Stimulated activated CD8-positive, alpha-beta memory T cell treated with anti-CD3 and anti-CD28 coated beads, Interleukin-15, amount 100 ng/mL, for 1 hour (primary cell): Measurements from ENCODE around the gene ZIK1.

Experiments
- DNase-seq: peaks from one replicate; pipeline ENCODE4 v3.0.0-alpha.2; 2020; ENCODE audit warnings: low read depth

ZIK1 gene

DNA sequence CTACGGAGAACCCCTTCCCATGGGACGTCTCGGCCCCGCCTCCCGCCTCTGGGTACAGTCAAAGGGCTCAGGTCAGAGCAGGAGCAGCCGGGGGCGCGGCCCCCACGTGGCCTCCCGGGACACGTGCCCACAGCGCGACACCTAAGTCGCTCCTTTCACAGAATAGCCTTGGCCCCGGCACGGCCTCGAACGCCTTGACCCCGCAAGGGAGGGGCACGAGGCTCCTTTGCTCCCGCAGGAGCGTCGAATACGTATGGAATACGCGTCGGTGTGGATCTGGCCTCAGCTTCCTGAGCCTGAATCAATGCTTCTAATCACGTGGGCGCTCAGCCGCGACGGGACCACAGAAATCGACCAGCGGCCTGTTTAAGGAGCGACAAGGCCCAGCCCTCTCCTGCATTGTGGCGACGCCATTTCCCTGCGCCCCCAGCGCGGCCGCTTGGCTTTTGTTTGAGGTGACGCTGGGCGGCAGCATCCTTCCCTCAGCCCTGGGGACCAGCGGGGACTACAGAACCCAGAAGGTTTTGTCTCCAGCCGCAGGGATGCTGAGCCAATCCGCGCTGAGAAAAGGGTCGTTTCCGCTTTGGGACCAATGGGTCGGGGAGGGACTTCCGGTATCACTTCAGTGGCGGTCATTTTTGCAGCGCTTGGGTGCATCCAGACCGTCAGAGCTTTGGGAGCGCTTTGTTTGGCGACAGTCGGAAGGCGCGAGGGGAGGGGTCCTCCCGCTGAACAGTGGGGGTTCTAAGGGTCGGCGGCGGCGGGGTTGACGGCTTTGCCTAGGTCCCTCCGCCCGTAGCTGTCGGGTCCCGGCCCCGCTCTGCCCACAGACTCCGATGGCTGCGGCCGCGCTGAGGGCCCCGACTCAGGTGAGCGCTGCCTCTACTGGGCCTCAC lies at the start of gene ZIK1:
Gene ZIK1, plus strand, starts transcription at position 625 of the 896 bp plus-strand sequence. Its CDS starts 212 bp downstream, at position 837.
- DNase-seq = peak; percentile 74

DNA sequence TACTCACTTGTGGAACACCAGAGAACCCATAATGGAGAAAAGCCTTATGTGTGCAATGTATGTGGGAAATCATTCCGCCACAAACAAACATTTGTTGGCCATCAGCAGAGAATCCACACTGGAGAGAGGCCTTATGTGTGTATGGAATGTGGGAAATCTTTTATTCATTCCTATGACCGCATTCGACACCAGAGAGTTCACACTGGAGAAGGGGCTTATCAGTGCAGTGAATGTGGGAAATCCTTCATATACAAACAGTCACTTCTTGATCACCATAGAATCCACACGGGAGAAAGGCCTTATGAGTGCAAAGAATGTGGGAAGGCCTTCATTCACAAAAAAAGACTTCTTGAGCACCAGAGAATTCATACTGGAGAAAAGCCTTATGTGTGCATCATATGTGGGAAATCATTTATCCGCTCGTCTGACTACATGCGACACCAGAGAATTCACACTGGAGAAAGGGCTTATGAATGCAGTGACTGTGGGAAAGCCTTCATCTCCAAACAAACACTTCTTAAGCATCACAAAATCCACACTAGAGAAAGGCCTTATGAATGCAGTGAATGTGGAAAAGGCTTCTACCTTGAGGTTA lies 45.9 kb upstream of the ZIK1 start:
- no peak for DNase-seq

DNA sequence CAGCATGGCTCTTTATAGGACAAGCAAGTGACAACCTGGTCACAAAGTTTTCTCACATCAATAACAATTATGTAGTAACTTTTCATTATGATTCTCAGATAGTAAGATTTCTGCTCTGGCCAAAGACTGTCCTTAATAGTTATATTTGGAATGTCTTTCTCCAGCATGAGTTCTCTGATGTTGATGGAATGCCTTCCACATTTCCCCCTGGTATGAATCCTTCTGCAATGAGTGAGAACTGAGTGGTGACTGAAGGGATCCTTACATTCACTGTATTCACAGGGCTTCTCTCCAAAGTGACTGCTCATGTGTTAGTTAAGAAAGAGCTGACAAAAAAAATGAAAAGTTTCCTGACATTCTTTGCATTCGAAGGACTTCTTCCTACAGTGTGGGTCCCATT lies 37.4 kb upstream of the ZIK1 start:
- DNase-seq = no peak

DNA sequence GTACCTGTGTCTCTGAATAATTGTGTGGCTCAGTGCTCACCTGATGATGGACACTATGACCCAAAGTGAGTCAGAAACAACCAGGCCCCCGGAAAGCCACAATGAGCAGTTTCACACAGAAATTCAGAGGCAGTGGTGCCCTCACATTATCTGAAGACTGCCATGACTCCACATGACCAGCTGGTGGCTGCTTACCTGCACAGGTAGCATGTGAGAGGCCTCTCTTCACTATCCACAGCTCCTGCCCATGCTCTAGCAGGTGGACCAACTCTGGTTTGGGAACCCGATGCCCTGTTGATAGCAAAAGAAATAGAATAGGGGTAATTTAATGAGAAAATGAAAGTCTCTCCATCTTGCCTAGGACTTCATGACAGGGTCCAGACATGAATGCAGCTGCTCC lies 31.5 kb upstream of the ZIK1 start:
- DNase-seq = no peak

DNA sequence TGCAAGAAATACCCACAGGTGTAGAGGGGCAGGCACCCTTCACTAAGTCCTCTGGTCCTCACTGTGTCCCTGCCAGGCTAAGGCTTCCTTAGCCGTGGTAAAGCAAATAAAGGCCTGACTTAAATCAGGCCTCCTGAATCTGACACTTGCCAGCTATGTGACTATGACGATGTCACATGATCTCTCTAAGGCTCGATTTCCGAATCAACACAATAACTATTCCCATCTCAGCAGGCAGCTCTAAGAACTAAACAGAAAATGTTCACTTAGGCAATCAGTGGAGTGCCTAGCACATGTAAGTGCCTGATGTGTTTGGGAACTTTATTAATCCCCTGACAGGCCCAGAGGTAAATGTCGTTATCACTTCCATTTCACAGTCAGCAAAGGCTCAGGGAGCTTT lies 26.3 kb upstream of the ZIK1 start:
- DNase-seq = no peak

DNA sequence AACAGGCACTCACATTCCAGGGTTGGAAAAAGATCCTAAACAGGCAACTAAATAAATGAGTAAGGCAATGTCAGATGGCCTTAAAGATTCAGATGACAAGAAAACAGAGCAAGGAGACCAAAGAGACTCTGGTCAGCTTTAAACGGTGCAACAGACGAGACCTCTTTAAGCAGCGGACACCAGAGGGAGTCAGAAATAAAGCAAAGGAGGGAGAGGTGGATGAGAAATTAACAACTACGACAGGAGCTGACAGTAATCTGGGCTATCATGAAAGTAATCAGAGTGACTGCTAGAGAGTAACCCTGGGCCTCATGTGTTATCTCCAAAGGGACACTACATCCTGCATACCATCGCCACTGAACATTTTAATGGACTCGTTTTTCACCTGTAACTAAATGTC lies 25.4 kb upstream of the ZIK1 start:
- DNase-seq = no peak

DNA sequence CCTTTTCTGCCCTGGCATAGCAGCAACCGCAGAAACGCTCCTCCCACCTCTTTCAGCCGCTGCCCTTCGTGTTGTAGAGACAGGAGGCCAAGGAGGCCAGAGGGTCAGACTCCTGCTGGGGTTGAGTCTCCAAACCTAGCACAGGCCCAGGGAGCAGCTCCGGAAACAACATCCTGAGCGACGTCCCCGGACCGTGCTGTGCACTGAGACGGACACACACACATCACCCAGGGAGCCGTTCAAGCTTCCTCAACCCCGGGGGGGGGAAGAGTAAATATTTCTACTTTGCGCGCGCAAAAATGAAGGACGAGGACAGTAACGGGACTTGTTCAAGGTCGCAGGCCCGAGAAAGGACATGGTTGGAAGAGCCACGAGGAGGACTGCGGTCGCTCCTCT lies 24.9 kb upstream of the ZIK1 start:
- DNase-seq = no peak

DNA sequence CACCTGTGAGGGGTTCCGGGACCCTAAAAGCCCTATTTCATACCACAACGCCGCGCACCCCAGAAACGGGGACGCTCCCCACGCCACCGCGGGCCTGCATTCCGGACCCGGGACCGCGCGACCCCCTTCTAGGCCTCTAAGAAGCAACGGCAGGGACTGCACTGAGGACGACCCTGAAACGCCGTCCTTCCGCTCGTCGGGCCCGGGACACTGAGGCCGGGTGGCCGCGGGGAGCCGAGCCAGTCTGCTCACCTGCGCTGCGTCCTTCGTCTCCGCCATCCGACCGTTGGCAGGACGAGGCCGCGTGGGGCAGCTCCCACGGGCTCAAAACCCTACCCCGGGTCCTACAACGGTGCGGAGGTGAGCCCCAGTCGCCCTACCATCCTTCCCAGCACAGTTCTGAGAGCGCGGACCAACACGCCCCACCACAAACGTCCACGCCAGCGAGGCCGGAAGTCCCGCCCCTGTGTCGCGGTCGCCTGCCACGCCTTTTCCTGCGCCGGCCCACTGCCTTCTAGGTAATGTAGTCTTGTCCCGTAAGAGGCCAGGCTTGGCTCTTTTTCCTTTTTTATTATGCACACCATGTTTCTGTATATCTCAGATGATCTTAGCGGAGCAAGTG lies 24.4 kb upstream of the ZIK1 start, which contains the start of gene ZNF550:
Gene ZNF550, minus strand, starts transcription at position 460 of the 622 bp plus-strand sequence. Its CDS starts 181 bp downstream, at position 279.
- peak; percentile 77 for DNase-seq

DNA sequence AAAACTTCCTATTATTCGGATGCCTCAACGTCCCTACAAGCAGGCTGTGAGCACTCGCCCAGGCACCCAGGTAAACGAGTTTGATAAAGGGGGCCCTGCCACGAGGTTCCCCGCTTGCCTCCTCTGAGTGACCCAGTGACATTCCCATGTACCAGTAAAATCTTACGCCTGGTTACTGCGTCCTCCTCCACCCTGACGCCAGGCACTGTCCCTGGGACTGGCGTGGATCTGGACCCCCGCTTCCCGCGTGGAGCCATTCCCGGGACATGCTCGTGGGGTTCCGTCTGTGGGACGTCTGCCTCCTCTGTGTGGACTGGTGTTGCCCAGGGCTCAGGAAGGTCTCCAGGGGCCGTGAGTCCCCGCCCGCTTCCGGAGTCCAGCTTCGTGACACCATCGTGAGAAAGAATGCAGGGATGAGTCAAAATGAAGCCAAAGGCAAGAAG lies 23.9 kb upstream of the ZIK1 start:
- no peak for DNase-seq

DNA sequence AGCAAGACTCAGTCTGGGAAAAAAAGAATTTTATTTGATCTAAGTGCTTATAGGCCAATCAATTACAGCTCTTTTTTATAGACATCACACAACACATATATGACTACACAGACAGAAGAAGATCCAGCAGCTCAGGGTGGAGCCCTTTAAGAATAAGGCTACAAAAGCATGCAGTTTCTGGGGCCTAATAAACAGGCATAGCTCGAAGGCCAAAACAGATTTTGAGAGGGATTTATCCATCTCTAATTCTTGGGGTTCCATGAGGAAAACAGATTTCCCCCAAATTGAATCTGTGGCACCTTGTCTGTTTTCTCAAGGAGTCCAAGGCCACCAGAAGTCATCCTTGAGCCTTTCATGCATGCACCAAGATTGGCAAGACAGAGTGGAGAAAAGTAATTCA lies 20.4 kb upstream of the ZIK1 start:
- no peak for DNase-seq

DNA sequence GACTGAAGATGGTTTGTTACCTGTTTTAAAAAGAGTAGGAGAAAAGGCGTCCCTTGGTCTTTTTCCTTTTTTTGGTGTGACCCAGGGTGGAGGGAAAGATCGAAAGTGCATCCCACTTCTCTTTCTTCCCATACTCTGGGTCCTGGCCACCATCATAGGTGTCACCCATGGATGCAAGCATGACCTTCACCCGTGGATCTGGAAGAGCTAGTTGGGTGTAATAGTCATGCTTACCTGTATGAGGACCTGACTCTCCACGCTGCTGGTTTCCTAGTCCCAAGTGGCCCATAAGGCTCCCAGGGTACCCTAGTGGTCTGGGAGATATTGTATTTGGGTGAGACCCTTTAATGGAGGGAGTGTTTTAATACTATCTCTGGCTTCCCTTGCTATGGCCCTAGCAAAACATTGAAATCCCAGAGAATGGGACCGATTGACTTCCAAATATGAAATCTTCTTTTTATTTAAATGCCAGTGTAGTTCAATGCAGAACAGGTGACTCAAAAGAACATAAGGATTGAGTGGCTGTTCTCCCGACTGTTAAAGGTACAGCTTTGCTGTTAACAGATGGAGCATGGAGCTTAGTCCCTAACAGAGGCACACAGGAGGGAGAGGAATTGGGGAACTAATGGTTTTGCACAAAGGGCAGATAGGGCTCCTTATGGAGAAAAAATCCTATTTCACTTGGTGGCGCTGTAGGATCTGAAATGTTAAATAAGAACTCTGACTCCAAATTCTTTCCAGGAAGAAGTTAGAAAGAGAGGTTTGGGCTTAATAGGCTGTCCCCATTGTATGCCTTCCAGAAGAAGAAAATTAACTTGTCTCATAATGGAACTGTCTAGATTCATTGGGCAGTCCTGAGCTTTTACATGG lies 17.3 kb upstream of the ZIK1 start:
- DNase-seq = no peak

DNA sequence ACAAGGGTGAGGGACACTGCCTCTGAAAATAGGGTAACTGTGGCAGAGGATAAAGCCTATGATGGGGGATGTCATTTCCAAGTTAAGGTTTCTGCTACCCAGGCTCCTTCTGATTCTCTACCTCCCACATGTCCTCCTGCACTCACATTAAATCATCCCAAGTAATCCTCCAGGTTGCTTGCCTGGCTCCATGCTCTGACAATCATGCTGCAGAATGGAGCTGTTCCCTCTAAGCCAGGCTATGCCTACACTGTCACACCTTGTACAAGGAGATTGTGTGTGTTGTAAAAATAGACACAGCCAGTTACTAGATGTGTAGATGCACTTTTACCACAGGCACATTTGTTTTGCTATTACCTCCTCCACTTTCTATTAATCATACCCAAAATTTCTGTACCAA lies 13.2 kb upstream of the ZIK1 start:
- no peak for DNase-seq

DNA sequence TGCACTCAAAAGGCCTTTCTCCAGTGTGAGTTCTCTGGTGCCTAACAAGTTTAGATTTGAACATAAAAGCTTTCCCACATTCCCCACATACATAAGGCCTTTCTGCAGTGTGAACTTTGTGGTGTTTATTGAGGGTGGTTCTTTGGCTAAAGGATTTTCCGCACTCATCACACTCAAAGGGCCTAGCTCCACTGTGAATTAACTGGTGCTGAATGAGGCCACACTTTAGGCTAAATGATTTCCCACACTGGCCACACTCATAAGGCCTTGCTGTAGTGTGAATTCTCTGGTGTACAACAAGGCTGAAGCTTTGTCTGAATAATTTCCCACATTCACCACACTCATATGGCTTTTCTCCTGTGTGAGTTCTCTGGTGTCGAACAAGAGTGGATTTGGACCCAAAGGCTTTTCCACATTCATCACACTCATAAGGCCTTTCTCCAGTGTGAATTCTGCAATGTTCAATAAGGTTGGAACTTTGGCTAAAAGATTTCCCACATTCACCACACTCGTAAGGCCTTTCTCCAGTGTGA lies 11.5 kb upstream of the ZIK1 start:
- DNase-seq = no peak

DNA sequence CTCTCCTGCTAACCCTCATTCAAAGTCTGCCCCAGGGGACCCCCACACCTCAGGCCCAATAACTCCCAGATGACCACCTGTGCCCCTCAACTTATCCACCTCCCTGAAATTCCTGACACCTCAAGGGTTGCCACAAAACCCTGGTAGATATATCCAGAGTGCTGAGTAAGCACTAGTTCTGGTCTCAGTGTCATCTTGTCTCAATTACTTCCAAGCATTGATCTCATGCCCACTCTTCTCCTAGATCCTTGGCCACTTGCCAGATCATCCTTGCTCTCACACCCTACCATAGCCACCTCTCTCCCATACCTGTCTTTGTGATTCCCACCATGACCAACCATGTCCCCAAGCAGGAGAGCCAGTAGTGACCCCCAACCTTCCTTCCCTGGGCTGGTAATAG lies 7.3 kb upstream of the ZIK1 start:
- DNase-seq = no peak

DNA sequence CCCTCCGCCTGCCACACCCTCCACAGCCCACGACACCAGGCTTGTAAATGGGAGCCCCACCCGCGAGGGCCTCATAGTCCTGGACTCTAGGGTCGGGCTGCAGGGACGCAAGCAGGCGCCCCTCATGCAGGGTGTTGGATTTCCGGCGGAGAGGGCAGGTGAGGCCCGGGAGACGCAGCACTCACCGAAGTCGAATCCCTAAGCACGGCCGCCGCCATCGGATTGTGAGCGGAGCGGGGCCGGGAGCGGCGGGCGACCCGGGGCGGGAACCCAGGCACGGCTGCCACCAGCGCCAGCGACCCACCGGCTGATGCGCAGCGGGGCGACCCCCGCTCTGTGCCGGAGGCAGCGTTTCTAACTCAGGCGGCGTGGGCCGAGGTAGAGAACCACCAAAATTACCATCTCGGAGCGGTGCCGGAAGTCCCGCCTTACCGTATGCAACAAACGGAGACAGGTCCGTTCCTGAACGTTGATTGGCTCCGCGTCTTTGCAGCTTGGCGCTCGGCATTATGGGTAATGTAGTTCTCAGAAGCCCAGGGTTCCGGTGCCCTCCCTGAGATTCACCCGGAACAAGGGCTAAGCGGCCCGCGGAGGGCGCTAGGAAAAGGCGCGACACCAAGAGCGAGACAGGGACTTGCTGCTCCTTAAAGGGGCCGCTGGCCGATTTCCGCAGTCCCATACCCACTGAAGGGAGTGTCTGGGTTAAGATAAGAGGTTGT lies 5.3 kb upstream of the ZIK1 start, which contains the start of gene ZNF416:
Gene ZNF416, minus strand, starts transcription at position 425 of the 719 bp plus-strand sequence. Its CDS starts 207 bp downstream, at position 218.
- DNase-seq = peak; percentile 90

DNA sequence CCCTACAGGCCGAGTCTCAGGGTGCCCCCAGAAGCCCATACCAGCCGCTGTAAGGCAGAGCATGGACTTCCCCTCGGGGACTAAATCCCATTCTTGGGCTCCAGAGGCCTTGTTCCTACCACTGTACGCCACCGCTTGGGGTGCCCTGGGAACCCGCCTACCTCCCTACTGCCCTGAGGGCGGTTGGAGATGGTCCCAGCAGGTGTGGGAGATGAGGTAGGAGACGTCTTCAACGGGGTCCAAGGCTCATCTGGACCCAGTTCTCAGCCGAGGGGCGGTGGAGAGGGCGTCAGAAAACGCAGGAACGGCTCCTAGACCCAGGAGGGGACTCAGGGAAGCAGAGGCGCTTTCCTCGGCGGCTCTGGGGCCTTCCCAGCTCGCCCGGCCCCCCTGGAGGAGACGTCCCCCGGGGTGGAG lies 833 bp upstream of the ZIK1 start:
- no peak for DNase-seq

DNA sequence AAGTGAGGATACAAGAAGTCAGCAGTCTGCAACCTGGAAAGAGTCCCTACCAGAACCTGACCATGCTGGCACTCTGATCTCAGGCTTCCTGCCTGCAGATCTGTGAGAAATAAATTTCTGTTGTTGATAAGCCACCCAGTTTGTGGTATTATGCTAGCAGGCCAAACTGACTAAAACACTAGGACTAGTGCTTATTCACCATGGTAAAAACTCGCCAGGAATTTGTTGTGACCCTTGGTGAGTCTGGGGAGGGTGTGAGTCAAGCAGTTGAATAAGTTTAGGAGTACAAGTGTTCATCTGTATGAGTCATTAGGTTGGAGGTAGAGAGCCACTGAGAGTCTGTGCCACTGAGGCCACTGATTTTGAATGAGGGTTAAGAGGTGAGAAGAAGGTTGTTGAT lies 3.6 kb downstream of the ZIK1 start:
- no peak for DNase-seq

DNA sequence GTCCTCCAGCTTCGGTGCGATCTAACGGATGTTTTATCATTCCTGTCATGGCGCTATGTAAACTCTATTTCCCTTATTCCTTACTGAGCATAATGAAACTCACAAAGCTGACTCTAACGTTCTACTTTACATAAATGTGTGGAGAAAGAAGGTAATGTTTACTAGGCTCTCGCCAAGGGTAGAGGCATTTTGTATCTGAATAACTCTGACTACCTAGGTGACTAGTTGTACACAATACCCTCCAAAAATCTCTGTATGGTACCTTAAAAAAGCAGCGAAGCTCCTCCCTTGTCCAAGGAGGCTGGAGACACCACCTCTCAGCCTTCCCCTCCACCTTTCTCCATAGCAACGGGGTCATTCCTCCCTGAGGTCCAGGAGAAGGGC lies 15.4 kb downstream of the ZIK1 start:
- no peak for DNase-seq

DNA sequence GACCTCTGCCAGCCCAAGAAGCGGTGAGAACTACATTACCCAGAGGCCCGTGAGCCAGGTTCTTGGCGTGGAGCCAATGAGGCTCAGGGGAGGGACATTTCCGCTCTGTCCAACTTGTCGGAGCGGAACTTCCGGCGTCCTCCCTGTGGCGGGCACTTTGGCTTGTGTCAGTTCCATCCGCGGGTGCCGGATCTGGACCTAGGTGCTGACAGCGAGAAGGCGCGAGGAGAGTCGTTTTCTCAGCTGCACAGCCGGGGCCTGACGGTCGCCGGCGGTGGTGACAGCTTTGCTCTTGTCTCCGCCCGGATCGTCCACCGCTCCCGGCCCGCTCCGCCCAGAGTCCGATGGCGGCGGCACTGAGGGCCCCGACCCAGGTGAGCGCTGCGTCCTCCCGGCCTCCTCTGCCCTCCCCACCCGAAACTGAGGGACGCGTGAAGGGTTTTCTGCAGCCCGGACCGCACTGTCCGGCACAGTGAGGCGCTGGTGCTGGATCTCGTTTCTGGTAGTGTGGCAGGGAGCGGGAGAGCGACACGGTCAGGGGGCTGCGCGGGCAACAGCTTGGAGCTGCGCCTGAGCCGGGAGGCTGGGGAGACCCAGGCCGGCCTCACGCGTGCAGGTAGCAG lies 15.9 kb downstream of the ZIK1 start, which contains the start of gene ZNF530:
Gene ZNF530, plus strand, starts transcription at position 125 of the 623 bp plus-strand sequence. CDS start 4,461 bp downstream, outside the sequence.
- peak; percentile 74 for DNase-seq

DNA sequence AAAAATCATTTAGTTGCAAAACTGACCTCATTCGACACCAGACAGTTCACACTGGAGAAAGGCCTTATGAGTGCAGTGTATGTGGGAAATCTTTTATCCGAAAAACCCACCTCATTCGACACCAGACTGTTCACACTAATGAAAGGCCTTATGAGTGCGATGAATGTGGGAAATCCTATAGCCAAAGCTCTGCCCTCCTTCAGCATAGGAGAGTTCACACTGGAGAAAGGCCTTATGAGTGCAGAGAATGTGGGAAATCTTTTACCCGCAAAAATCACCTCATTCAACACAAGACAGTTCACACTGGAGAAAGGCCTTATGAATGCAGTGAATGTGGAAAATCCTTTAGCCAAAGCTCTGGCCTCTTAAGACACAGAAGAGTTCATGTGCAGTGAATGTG lies 23.0 kb downstream of the ZIK1 start:
- DNase-seq = no peak
